ENCODE results near the gene AADAC.

- no peak for TF ChIP-seq REST (IDR thresholded peaks at IDR 0.05; ENCODE audit: borderline replicate concordance)
- no peak for TF ChIP-seq CTCF (IDR thresholded peaks at IDR 0.05; ENCODE audit: poor library complexity, severe bottlenecking)
These were observed 9.6 kb upstream of the AADAC start for GRCh38 chr3:151804267-151804666.
